ENCODE data around the gene INAVA. TPM values are rescaled to one million over a fixed set of nuclear protein-coding genes. Genes with fewer than 3 reads are reported as not detected.

Gene INAVA
- polyA plus RNA-seq, 3 donors: not detected

Small RNA genes lying within 50 kb of the gene (small RNA-seq; reads per million reads assigned to genes)
- not detected for gene RNU6-704P (ENCODE audit: insufficient read length, low read depth)

Other genes starting within 250 kb of the INAVA start
- gene DDX59, start 225.0 kb upstream of the INAVA start, polyA plus RNA-seq: 10 to 100 TPM; 14.3 to 18.6 (median 14.9) TPM
- gene CAMSAP2, start 156.0 kb upstream of the INAVA start, polyA plus RNA-seq: 1 to 10 TPM in 1 of 3 donors, under 1 TPM in 2; 0.89 to 1.3 (median 0.90) TPM
- gene GPR25, start 21.9 kb upstream of the INAVA start, polyA plus RNA-seq: under 1 TPM in 1 of 3 donors, not detected in 2; 0.13 TPM
- 1 to 10 TPM in 1 of 3 donors, under 1 TPM in 2; 0.18 to 9.8 (median 0.30) TPM for gene KIF21B, start 128.8 kb downstream of the INAVA start, polyA plus RNA-seq
- not detected for gene CACNA1S, start 217.5 kb downstream of the INAVA start, polyA plus RNA-seq
- not detected for gene ASCL5, start 232.3 kb downstream of the INAVA start, polyA plus RNA-seq